Peyer's patch (tissue), 4 donors: Measurements from ENCODE around the gene L1CAM.

Experiments used
- CTCF ChIP-seq, 6 experiments: fragments of 450-650 bp in 4 of 6; fragments of 200-600 bp in 2 of 6; sonication (generic) in 1 of 6; IDR thresholded peaks; one replicate each; pipeline ENCODE4 v1.5.1; 2017 to 2019; ENCODE audit warnings: antibody characterized with exemption in 6 of 6, mild to moderate bottlenecking in 3 of 6, moderate library complexity in 1 of 6
- POLR2A ChIP-seq, 2 donors: fragments of 450-650 bp; IDR thresholded peaks; one replicate each; pipeline ENCODE4 v1.5.1; 2017; ENCODE audit warnings: antibody characterized with exemption in 2 of 2, mild to moderate bottlenecking in 2 of 2, moderate library complexity in 2 of 2

DNA sequence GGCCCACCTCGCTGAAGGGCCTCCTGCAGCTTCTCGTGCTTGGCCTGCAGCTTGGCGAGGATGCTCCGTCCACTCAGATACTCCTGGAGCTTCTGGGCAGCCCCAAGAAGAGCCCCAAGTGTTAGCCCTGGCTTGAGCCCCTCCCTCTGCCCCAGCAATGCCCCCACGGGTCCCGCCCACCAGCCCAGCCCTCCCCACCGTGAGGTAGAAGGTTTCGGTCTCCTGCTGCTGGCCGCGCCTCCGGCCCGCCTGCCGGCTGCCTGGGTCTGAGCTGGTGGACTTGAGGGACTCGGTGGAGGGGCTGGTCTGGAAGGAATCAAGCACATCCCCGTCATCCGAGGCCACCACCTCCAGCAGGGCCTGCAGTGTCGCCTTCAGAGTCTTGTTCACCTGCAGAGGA lies 27.2 kb upstream of the L1CAM start:
- TF ChIP-seq CTCF (IDR thresholded peaks at IDR 0.05), result no peak
- TF ChIP-seq POLR2A (IDR thresholded peaks at IDR 0.05), result no peak
